ENCODE results near the gene DYSF.

- no peak for TF ChIP-seq POLR2AphosphoS5 (IDR thresholded peaks at IDR 0.05; ENCODE audit: insufficient read depth, low read depth, low read length)
- TF ChIP-seq, protein P1, sequence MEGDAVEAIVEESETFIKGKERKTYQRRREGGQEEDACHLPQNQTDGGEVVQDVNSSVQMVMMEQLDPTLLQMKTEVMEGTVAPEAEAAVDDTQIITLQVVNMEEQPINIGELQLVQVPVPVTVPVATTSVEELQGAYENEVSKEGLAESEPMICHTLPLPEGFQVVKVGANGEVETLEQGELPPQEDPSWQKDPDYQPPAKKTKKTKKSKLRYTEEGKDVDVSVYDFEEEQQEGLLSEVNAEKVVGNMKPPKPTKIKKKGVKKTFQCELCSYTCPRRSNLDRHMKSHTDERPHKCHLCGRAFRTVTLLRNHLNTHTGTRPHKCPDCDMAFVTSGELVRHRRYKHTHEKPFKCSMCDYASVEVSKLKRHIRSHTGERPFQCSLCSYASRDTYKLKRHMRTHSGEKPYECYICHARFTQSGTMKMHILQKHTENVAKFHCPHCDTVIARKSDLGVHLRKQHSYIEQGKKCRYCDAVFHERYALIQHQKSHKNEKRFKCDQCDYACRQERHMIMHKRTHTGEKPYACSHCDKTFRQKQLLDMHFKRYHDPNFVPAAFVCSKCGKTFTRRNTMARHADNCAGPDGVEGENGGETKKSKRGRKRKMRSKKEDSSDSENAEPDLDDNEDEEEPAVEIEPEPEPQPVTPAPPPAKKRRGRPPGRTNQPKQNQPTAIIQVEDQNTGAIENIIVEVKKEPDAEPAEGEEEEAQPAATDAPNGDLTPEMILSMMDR (IDR thresholded peaks at IDR 0.05; ENCODE audit: extremely low read depth in 1 of 2, insufficient read depth in 1 of 2, low read depth in 1 of 2, low read length in 2 of 2) = no peak
- TF ChIP-seq, protein P2, sequence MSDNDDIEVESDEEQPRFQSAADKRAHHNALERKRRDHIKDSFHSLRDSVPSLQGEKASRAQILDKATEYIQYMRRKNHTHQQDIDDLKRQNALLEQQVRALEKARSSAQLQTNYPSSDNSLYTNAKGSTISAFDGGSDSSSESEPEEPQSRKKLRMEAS (IDR thresholded peaks at IDR 0.05; ENCODE audit: insufficient read depth, insufficient read length) = no peak
Observed at GRCh38 chr2:71595569-71595968, 142.2 kb downstream of the DYSF start.

Data from endothelial cell of umbilical vein (primary cell).